Memory B cell (primary cell): ENCODE results near the gene LZTS2.
"Not testable (repeated sequence)": the region's sequence is repeated elsewhere in the genome, so short reads cannot be mapped to it uniquely, and the experiment has no call there.

ENCODE experiments used
- ATAC-seq: fragments of 150-1000 bp; cut with Tn5 transposase; 2 replicates; pipeline ENCODE4 v1.10.0; 2021; ENCODE audit warnings: low read depth, mild to moderate bottlenecking, moderate library complexity
- DNase-seq, 2 donors: peaks; one replicate each; pipeline ENCODE4 v3.0.0; 2022; ENCODE audit warnings: low spot score in 2 of 2
- H3K27ac Mint-ChIP-seq: one replicate; pipeline ENCODE4 v1.8.0; 2022; ENCODE audit warnings: mild to moderate bottlenecking, moderate library complexity, mixed read lengths
- H3K27me3 Mint-ChIP-seq: one replicate; pipeline ENCODE4 v1.8.0; 2022; ENCODE audit warnings: mixed read lengths
- H3K36me3 Mint-ChIP-seq: one replicate; pipeline ENCODE4 v1.8.0; 2022; ENCODE audit warnings: mild to moderate bottlenecking, mixed read lengths
- H3K4me1 Mint-ChIP-seq: one replicate; pipeline ENCODE4 v1.8.0; 2022; ENCODE audit warnings: mixed read lengths
- H3K4me3 Mint-ChIP-seq: one replicate; pipeline ENCODE4 v1.8.0; 2022; ENCODE audit warnings: mild to moderate bottlenecking, moderate library complexity, mixed read lengths
- H3K9me3 Mint-ChIP-seq: one replicate; pipeline ENCODE4 v1.8.0; 2022; ENCODE audit warnings: mixed read lengths

The LZTS2 gene

GRCh38 chr10:101034404-101034803 lies 34.8 kb downstream of the LZTS2 start:
- H3K36me3 Mint-ChIP-seq: not testable (repeated sequence)

GRCh38 chr10:101035314-101035713 lies 35.7 kb downstream of the LZTS2 start:
- H3K4me1 Mint-ChIP-seq: peaks cover 15% of the 10 kb centered on the region
- H3K4me3 Mint-ChIP-seq: no peak overlapping the region
- no peak overlapping the region for H3K27ac Mint-ChIP-seq
- no peaks in the 10 kb centered on the region for H3K27me3 Mint-ChIP-seq
- ATAC-seq (no peak), DNase-seq (no peak)
- H3K36me3 Mint-ChIP-seq: peaks cover 12% of the 10 kb centered on the region
- H3K9me3 Mint-ChIP-seq: no peaks in the 10 kb centered on the region

More at GRCh38 chr10:101034404-101034803, 34.8 kb downstream of the LZTS2 start:
- H3K4me3 Mint-ChIP-seq, H3K9me3 Mint-ChIP-seq, H3K27me3 Mint-ChIP-seq, DNase-seq, H3K27ac Mint-ChIP-seq, ATAC-seq: not testable (repeated sequence)
- peaks cover 15% of the 10 kb centered on the region for H3K4me1 Mint-ChIP-seq

GRCh38 chr10:101035916-101036702 lies 36.5 kb downstream of the LZTS2 start:
- H3K27ac Mint-ChIP-seq: no peak overlapping the region
- H3K4me3 Mint-ChIP-seq: no peak overlapping the region
- no peaks in the 10 kb centered on the region for H3K9me3 Mint-ChIP-seq
- H3K4me1 Mint-ChIP-seq: peaks cover 14% of the 10 kb centered on the region
- H3K27me3 Mint-ChIP-seq: no peaks in the 10 kb centered on the region
- H3K36me3 Mint-ChIP-seq: peaks cover 12% of the 10 kb centered on the region
- DNase-seq (no peak), ATAC-seq (no peak)

- Mint-ChIP-seq H3K4me3 (no peak overlapping the region), H3K27ac (no peak overlapping the region), H3K9me3 (no peaks in the 10 kb centered on the region), H3K36me3 (peaks cover 12% of the 10 kb centered on the region), H3K27me3 (no peaks in the 10 kb centered on the region), H3K4me1 (peaks cover 10% of the 10 kb centered on the region)
- no peak for ATAC-seq
- DNase-seq: no peak
These were observed 37.1 kb downstream of the LZTS2 start for GRCh38 chr10:101036726-101037125.

- no peak for ATAC-seq
- peaks cover 12% of the 10 kb centered on the region for H3K36me3 Mint-ChIP-seq
These were observed 38.9 kb downstream of the LZTS2 start for GRCh38 chr10:101038484-101038883.

GRCh38 chr10:101040061-101040460 lies 40.5 kb downstream of the LZTS2 start:
- no peak overlapping the region for H3K27ac Mint-ChIP-seq
- no peaks in the 10 kb centered on the region for H3K9me3 Mint-ChIP-seq
- no peak overlapping the region for H3K4me3 Mint-ChIP-seq
- DNase-seq (no peak), ATAC-seq (no peak)
- peaks cover 12% of the 10 kb centered on the region for H3K36me3 Mint-ChIP-seq
- no peaks in the 10 kb centered on the region for H3K27me3 Mint-ChIP-seq
- H3K4me1 Mint-ChIP-seq: peaks cover 9% of the 10 kb centered on the region

More at GRCh38 chr10:101038484-101038883, 38.9 kb downstream of the LZTS2 start:
- H3K9me3 Mint-ChIP-seq: no peaks in the 10 kb centered on the region
- no peaks in the 10 kb centered on the region for H3K27me3 Mint-ChIP-seq
- no peak for DNase-seq
- H3K4me3 Mint-ChIP-seq: no peak overlapping the region
- H3K4me1 Mint-ChIP-seq: peaks cover 7% of the 10 kb centered on the region
- H3K27ac Mint-ChIP-seq: no peak overlapping the region

- Mint-ChIP-seq H3K9me3 (no peaks in the 10 kb centered on the region), H3K4me1 (peaks cover 9% of the 10 kb centered on the region), H3K27me3 (no peaks in the 10 kb centered on the region), H3K36me3 (peaks cover 12% of the 10 kb centered on the region), H3K27ac (no peak overlapping the region), H3K4me3 (no peak overlapping the region)
- ATAC-seq (no peak), DNase-seq (no peak)
These were observed 41.2 kb downstream of the LZTS2 start for GRCh38 chr10:101040851-101041250.

GRCh38 chr10:101041252-101041761 lies 41.7 kb downstream of the LZTS2 start:
- peak; percentile 81 for ATAC-seq
- H3K4me1 Mint-ChIP-seq: peaks cover 9% of the 10 kb centered on the region
- H3K27ac Mint-ChIP-seq: no peak overlapping the region
- peak; percentile 64 to 75 for DNase-seq
- peaks cover 12% of the 10 kb centered on the region for H3K36me3 Mint-ChIP-seq
- H3K9me3 Mint-ChIP-seq: no peaks in the 10 kb centered on the region
- no peak overlapping the region for H3K4me3 Mint-ChIP-seq
- H3K27me3 Mint-ChIP-seq: peaks cover 1% of the 10 kb centered on the region

GRCh38 chr10:101042118-101042517 lies 42.5 kb downstream of the LZTS2 start:
- DNase-seq (no peak), ATAC-seq (no peak)
- peaks cover 9% of the 10 kb centered on the region for H3K4me1 Mint-ChIP-seq
- H3K36me3 Mint-ChIP-seq: peaks cover 12% of the 10 kb centered on the region
- H3K27me3 Mint-ChIP-seq: peaks cover 8% of the 10 kb centered on the region
- H3K4me3 Mint-ChIP-seq: peak overlapping the region; percentile 94
- no peaks in the 10 kb centered on the region for H3K9me3 Mint-ChIP-seq
- no peak overlapping the region for H3K27ac Mint-ChIP-seq

GRCh38 chr10:101042667-101043362 lies 43.2 kb downstream of the LZTS2 start:
- H3K27me3 Mint-ChIP-seq: peaks cover 10% of the 10 kb centered on the region

GRCh38 chr10:101043363-101043707 lies 43.7 kb downstream of the LZTS2 start:
- no peak for ATAC-seq
- DNase-seq: no peak
- peaks cover 10% of the 10 kb centered on the region for H3K4me1 Mint-ChIP-seq
- no peaks in the 10 kb centered on the region for H3K9me3 Mint-ChIP-seq
- peaks cover 12% of the 10 kb centered on the region for H3K27me3 Mint-ChIP-seq
- H3K4me3 Mint-ChIP-seq: peak overlapping the region; percentile 94
- H3K36me3 Mint-ChIP-seq: peaks cover 4% of the 10 kb centered on the region
- peak overlapping the region; percentile 95 for H3K27ac Mint-ChIP-seq

More at GRCh38 chr10:101042667-101043362, 43.2 kb downstream of the LZTS2 start:
- Mint-ChIP-seq H3K36me3 (peaks cover 8% of the 10 kb centered on the region), H3K27ac (peak overlapping the region; percentile 95), H3K4me3 (peak overlapping the region; percentile 94), H3K4me1 (peaks cover 9% of the 10 kb centered on the region), H3K9me3 (no peaks in the 10 kb centered on the region)
- DNase-seq (peak; percentile 67 to 74), ATAC-seq (peak; percentile 89)

GRCh38 chr10:101044117-101044516 lies 44.5 kb downstream of the LZTS2 start:
- Mint-ChIP-seq H3K4me3 (no peak overlapping the region), H3K27me3 (peaks cover 18% of the 10 kb centered on the region), H3K4me1 (peaks cover 16% of the 10 kb centered on the region), H3K36me3 (peaks cover 4% of the 10 kb centered on the region), H3K27ac (no peak overlapping the region), H3K9me3 (no peaks in the 10 kb centered on the region)
- DNase-seq: no peak
- ATAC-seq: no peak

- DNase-seq (no peak), ATAC-seq (no peak)
- peaks cover 28% of the 10 kb centered on the region for H3K27me3 Mint-ChIP-seq
- no peaks in the 10 kb centered on the region for H3K9me3 Mint-ChIP-seq
- H3K4me3 Mint-ChIP-seq: no peak overlapping the region
- peaks cover 19% of the 10 kb centered on the region for H3K4me1 Mint-ChIP-seq
- peaks cover 2% of the 10 kb centered on the region for H3K36me3 Mint-ChIP-seq
- H3K27ac Mint-ChIP-seq: no peak overlapping the region
These were observed 47.0 kb downstream of the LZTS2 start for GRCh38 chr10:101046332-101047238.
